Uterus (tissue), 2 donors: ENCODE data around the gene NAV1.

Source experiments
- CTCF ChIP-seq, 4 experiments: fragments of 200-600 bp in 2 of 4; fragments of 450-650 bp in 2 of 4; sonication (generic) in 2 of 4; IDR thresholded peaks; one replicate each; pipeline ENCODE4 v1.5.1; 2016 to 2019; ENCODE audit warnings: antibody characterized with exemption in 4 of 4, mild to moderate bottlenecking in 2 of 4, moderate library complexity in 1 of 4
- POLR2A ChIP-seq, 2 donors: fragments of 450-650 bp; IDR thresholded peaks; one replicate each; pipeline ENCODE4 v1.6.1; 2016; ENCODE audit warnings: antibody characterized with exemption in 2 of 2, mild to moderate bottlenecking in 1 of 2, moderate library complexity in 1 of 2

- TF ChIP-seq CTCF (IDR thresholded peaks at IDR 0.05) (no peak), POLR2A (IDR thresholded peaks at IDR 0.05) (no peak)
Measured at GRCh38 chr1:201563406-201563780, 24.5 kb downstream of the NAV1 start.
